Smooth muscle cell of the brain vasculature (primary cell): ENCODE data around the gene AGR2.
"Not testable (repeated sequence)": the region's sequence is repeated elsewhere in the genome, so short reads cannot be mapped to it uniquely, and the experiment has no call there.

ENCODE experiments used
- DNase-seq: peaks from one replicate; pipeline ENCODE4 v3.0.0-alpha.2; 2012; ENCODE audit warnings: low read depth, low spot score

The AGR2 gene

GRCh38 chr7:16773884-16774283 lies 30.9 kb downstream of the AGR2 start:
- DNase-seq, result no peak

GRCh38 chr7:16773326-16773725 lies 31.5 kb downstream of the AGR2 start:
- DNase-seq, result no peak

DNA sequence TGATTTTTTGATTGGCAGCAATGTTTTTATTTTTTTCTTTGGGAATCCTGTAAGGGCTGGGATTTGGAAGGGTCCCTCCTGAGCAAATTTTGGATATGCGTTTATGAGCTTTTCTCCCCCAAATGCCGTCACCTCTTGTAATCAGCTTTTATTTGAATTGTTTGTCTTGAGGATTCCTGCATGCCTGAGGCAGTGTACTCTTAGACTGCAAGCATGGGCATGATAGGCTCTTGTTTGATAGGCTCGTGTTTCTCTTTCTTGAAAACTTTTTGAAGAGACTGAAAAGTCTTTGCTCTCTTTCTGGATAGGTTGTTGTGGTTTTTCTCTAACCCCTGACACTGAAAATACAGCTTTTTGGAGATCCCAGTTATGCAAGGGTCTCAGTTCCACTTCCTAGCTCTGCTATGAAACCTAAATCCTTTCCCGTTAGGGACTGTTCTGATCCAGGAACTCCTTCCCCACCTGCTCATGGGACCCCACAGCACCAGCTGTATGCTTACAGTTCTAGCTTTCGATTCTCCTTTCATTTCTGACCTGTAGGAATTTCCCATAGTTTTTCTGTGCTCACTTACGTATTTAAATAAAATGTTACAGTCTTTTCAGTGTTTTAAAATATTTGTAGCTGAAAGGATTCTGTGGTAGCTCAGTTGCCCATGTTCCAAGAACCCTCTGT lies 34.0 kb downstream of the AGR2 start:
- no peak for DNase-seq

DNA sequence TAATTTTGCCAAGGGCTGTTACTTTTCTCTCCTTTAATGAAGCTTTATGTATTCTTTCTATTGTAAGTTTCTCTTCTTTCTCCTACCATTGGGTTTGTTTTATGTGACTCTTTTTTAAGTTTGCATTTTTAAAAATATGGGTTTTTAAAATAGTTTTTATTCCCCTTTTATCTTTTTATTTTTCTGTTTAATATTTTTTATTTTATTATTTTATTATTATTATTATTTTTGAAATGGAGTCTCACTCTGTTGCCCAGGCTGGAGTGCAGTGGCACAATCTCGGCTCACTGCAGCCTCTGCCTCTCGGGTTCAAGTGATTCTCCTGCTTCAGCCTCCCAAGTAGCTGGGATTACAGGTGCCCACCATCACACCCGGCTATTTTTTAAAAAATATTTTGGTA lies 34.8 kb downstream of the AGR2 start:
- not testable (repeated sequence) for DNase-seq

- DNase-seq, result no peak
Observed at GRCh38 chr7:16765436-16765859, 39.4 kb downstream of the AGR2 start.

DNA sequence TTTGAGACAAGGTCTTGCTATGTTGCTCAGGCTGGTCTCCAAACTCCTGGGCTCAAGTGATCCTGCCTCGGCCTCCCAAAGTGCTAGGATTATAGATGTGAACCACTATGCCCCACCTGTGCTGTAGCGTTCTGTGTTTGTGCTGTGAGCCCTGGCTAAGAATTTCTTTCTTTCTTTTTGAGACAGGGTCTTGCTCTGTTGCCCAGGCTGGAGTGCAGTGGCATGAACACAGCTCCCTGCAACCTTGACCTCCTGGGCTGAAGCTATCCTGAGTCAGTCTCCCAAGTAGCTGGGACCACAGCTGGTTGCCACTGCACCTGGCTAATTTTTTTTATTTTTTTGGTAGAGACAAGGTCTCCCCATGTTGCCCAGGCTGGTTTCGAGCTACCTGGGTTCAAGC lies 39.9 kb downstream of the AGR2 start:
- no peak for DNase-seq

DNA sequence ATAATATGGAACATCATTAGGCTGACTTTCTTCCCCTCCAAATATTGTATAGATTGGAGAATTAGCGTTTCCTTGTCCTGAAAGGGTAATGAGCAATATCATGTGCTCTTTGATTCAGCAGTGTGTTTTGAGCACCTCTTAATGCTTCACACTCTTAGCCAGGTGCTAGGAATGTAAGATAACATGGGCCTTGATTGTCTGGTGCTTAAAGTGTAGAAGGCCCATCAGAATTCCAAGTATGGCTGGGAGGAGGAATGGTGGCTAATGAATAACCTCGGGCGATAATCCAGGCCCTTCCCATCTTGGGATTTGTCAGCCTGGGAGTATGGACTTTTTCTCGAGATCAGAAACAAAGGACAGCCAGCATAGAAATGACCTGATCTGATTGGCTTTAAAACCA lies 42.6 kb downstream of the AGR2 start:
- no peak for DNase-seq

DNA sequence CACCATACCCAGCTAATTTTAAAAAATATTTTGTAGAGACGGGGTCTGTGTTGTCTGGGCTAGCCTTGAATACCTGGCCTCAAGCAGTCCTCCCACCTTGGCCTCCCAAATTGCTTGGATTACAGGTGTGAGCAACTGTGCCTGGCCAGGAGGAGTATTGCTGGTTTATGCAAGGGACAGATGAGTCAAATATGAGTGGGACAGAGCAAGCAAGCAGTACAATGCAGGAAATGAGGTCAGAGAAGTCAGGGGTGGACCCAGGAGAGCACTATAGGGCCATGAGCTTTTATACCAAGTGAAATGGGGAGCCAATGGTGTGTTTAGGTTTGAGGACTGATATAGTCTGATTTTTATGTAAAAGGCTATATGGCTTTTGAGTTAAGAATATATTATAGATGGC lies 45.0 kb downstream of the AGR2 start:
- DNase-seq, result no peak

GRCh38 chr7:16758631-16759611 lies 45.9 kb downstream of the AGR2 start:
- DNase-seq, result no peak

- DNase-seq, result no peak
Observed at GRCh38 chr7:16758036-16758435, 46.8 kb downstream of the AGR2 start.

- no peak for DNase-seq
Observed at GRCh38 chr7:16755397-16755796, 49.4 kb downstream of the AGR2 start.

DNA sequence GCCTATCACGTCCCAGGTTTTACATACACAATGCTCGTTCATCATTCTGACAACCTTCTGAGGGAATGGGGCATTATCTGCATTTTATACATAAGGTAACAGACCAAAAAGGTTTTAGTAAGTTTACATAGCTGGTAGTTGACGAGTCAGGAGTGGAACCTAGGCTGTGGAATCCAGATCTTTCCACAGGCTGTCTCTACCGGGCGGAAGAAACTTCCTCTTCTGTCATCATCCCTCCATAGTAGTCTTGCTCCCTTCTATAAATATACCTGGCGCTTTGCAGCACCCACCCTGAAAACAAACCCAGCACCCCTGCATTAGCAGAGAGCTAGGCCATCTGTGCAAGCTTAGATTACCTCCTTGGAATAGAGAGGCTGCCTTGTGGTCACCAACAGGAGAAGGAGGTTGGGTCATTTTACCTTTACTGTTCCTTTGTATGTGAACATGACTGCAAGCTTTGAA lies 49.9 kb downstream of the AGR2 start:
- no peak for DNase-seq

GRCh38 chr7:16753932-16754855 lies 50.6 kb downstream of the AGR2 start:
- no peak for DNase-seq

GRCh38 chr7:16753102-16753931 lies 51.5 kb downstream of the AGR2 start, which contains the start of gene TSPAN13:
Gene TSPAN13 (plus strand): TSS chr7:16753755. CDS start chr7:16753968, 213 bp downstream.
- no peak for DNase-seq

DNA sequence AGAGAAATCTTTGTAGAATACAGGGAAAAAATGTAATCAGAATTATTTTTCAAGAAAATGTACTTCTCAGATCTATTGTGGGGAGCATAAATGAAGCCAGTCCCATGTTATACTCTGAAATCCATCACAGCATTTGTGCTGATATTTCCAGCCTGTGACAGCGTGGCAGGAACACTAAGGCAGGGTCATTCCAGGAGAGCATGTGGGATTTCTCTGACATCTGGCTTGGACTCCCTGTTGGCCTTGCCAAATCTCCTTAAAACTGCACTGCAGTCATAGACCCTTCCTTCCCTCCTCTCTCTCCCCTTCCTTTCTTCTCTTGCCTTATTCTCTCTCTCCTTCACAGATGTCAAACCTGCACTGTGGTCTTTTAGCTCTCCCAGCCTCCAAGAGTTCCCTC lies 57.7 kb downstream of the AGR2 start:
- no peak for DNase-seq

DNA sequence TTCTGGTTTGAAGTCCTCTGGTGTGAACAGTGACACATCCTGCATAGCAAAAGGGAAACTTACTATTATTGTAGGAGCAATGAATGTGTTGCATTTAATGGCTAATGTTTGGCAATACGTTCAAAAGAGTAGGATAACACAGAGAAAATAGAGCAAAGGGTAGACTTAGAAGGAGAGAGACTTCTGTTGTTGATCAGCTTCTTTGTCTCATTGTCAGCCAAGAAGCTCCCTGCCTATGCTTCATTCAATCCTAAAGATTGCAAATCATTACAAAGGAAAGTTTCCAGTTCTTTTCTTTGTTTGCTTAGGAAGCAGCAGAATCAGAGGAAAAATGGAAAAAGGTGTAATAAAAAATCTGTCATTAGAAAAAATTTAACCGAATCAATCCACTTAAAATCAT lies 59.2 kb downstream of the AGR2 start:
- no peak for DNase-seq

- no peak for DNase-seq
Observed at GRCh38 chr7:16744518-16745250, 60.1 kb downstream of the AGR2 start.

DNA sequence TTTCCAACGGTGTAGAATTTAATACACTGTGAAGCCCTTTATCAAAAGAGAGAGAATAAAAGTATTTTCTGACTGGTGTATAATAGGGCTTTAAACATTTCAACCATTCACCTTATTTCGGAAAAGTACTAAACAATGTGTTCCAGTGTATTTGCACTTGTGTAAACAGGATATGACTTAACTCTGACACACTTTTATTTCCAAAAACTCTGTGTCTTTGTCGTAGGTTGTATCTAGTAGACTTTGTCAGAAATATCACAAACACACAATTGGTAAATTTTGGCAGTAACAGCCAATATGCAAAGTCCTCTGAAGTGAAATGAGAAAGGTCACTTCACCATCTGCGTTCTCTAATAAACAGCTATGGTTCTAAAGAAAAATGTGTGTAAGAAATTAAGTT lies 61.6 kb downstream of the AGR2 start:
- DNase-seq, result no peak

- no peak for DNase-seq
Observed at GRCh38 chr7:16742547-16742946, 62.3 kb downstream of the AGR2 start.
